ENCODE data around the gene ST3GAL4. TPM values are rescaled to one million over a fixed set of nuclear protein-coding genes. Genes with fewer than 3 reads are reported as not detected.

The ST3GAL4 gene
- total and polyA plus RNA-seq, 9 of the 15 experiments (the other 6 are each of a cell fraction or from before 2014, with no cell fraction given), result 0.27 to 22.9 (median 10.5) TPM

GRCh38 chr11:126459691-126460281 lies 104.3 kb downstream of the ST3GAL4 start:
- in situ Hi-C loops (cut with MboI) (no loop called here), intact Hi-C loops (cut with micrococcal nuclease) (no loop called here)
- Histone ChIP-seq H2AFZ (ENCODE audit: low read depth, low read length) (no peak overlapping the region), H3K36me3 (ENCODE audit: control insufficient read depth, insufficient read depth, low read length) (no peaks in the 10 kb centered on the region), H3K27me3 (ENCODE audit: control insufficient read depth in 2 of 2, insufficient read depth in 2 of 2, low read length in 2 of 2) (peaks cover 24 to 83% of the 10 kb centered on the region in 2 experiments; a peak in 4 of 5 replicates), H3K4me3 (no peak overlapping the region), H4K20me1 (replicated peaks; ENCODE audit: control insufficient read depth, insufficient read depth, low read length) (0 out of 2 replicates have a peak, but pooled peaks cover 6% of the 10 kb centered on the region), H3K9me3 (replicated peaks; ENCODE audit: control insufficient read depth, insufficient read depth, low read depth, low read length) (no peaks in the 10 kb centered on the region), H3K79me2 (ENCODE audit: control insufficient read depth, insufficient read depth, low read length) (no peaks in the 10 kb centered on the region), H3K27ac (ENCODE audit: extremely low read depth, low read depth, low read length) (no peak overlapping the region), H3K9ac (ENCODE audit: insufficient read depth in 1 of 2, low read depth in 2 of 2, low read length in 2 of 2) (no peak overlapping the region), H3K9me1 (ENCODE audit: control insufficient read depth, insufficient read depth, low read length) (no peaks in the 10 kb centered on the region), H3K4me2 (ENCODE audit: insufficient read depth, low read length) (no peak overlapping the region), H3K4me1 (replicated peaks in 1 of 2; ENCODE audit: control insufficient read depth in 2 of 2, insufficient read depth in 2 of 2, low read length in 2 of 2) (no peaks in the 10 kb centered on the region; a peak in 1 of 5 replicates)
- TF ChIP-seq ZBTB26 (CRISPR knock-in tag; IDR thresholded peaks at IDR 0.05) (no peak), MAFF (IDR thresholded peaks at IDR 0.05; ENCODE audit: low read length) (no peak), HBP1 (CRISPR knock-in tag; IDR thresholded peaks at IDR 0.05) (no peak), CLOCK (CRISPR knock-in tag; IDR thresholded peaks at IDR 0.05; ENCODE audit: borderline replicate concordance) (no peak), MEIS2 (IDR thresholded peaks at IDR 0.05; ENCODE audit: partially characterized antibody) (no peak), SIN3B (IDR thresholded peaks at IDR 0.05; ENCODE audit: low read depth) (no peak), ZNF785 (CRISPR knock-in tag; IDR thresholded peaks at IDR 0.05) (no peak), VEZF1 (CRISPR knock-in tag; IDR thresholded peaks at IDR 0.05) (no peak), TEAD4 (IDR thresholded peaks at IDR 0.05; ENCODE audit: low read length) (no peak), TEAD4 (CRISPR knock-in tag; IDR thresholded peaks at IDR 0.05; ENCODE audit: borderline replicate concordance) (no peak), FOSL1 (tag; conservative IDR thresholded peaks at IDR 0.05) (no peak), ZNF316 (IDR thresholded peaks at IDR 0.05) (0 out of 2 replicates have a peak, but pooled peaks have one; percentile 15), MAFG (tag; conservative IDR thresholded peaks at IDR 0.05) (0 out of 2 replicates have a peak, but pooled peaks have one; percentile 10)
- ATAC-seq (no peak), DNase-seq (ENCODE audit: extremely low read depth in 1 of 4, low spot score in 3 of 4) (no peak), FAIRE-seq (no peak)
- ChIA-PET CTCF (ENCODE audit: low intra/inter-chr PET ratio) (no interaction called here), POLR2A (no interaction called here)
- BruUV-seq (replicated peaks), result no TSS peak
- 0% methylated on average over 4 of the region's 10 CpGs for WGBS (ENCODE audit: insufficient coverage, low coverage, missing lambda C conversion rate)

Data from K562 (cell line).